HepG2 (cell line): ENCODE results near the gene SEMA3G. TPM values are rescaled to one million over a fixed set of nuclear protein-coding genes. Genes with fewer than 3 reads are reported as not detected.

Experiments used
- BCL6 ChIP-seq: IDR thresholded peaks from 2 replicates; pipeline ENCODE4 v1.6.1; 2016; ENCODE audit warnings: missing genetic modification reagents, missing compliant biosample characterization
- HHEX ChIP-seq: IDR thresholded peaks from 2 replicates; pipeline ENCODE4 v1.6.1; 2016; ENCODE audit warnings: control low read depth
- HOXA9 ChIP-seq: sonication (generic); formaldehyde crosslinking; IDR thresholded peaks from 2 replicates; pipeline ENCODE4 v1.8.1; 2022; ENCODE audit warnings: missing genetic modification reagents, mild to moderate bottlenecking, moderate library complexity, borderline replicate concordance
- JUNB ChIP-seq: sonication (generic); formaldehyde crosslinking; IDR thresholded peaks from 2 replicates; pipeline ENCODE4 v1.8.0; 2022; ENCODE audit warnings: missing genetic modification reagents, mild to moderate bottlenecking, borderline replicate concordance
- NFATC3 ChIP-seq: sonication (generic); formaldehyde crosslinking; IDR thresholded peaks from 2 replicates; pipeline ENCODE4 v1.5.1; 2020; ENCODE audit warnings: mild to moderate bottlenecking, missing genetic modification reagents
- NR3C1 ChIP-seq: sonication (generic); formaldehyde crosslinking; IDR thresholded peaks from 2 replicates; pipeline ENCODE4 v1.4.0; 2020; ENCODE audit warnings: missing genetic modification reagents
- RAD21 ChIP-seq: fragments of 450-650 bp; formaldehyde crosslinking; IDR thresholded peaks from 2 replicates; pipeline ENCODE4 v1.5.0; 2020; ENCODE audit warnings: mild to moderate bottlenecking
- RBM22 ChIP-seq: fragments of 200-400 bp; formaldehyde crosslinking; optimal IDR thresholded peaks from 2 replicates; pipeline ENCODE3; 2017; ENCODE audit warnings: mild to moderate bottlenecking, low read length, moderate library complexity
- ZBTB42 ChIP-seq: sonication (generic); formaldehyde crosslinking; IDR thresholded peaks from 2 replicates; pipeline ENCODE4 v1.5.0; 2020; ENCODE audit warnings: mild to moderate bottlenecking, missing genetic modification reagents
- ZFP36 ChIP-seq: fragments of 150-350 bp; IDR thresholded peaks from 2 replicates; pipeline ENCODE4 v1.6.1; 2018; ENCODE audit warnings: borderline replicate concordance, low read length, low read depth; ENCODE audit not compliant: partially characterized antibody
- ZNF205 ChIP-seq: IDR thresholded peaks from 2 replicates; pipeline ENCODE4 v1.6.1; 2018; ENCODE audit warnings: missing biosample characterization, missing genetic modification reagents
- ZNF232 ChIP-seq: sonication (generic); formaldehyde crosslinking; IDR thresholded peaks from 2 replicates; pipeline ENCODE4 v1.4.0; 2020; ENCODE audit warnings: missing genetic modification reagents, borderline replicate concordance
- ZNF530 ChIP-seq: sonication (generic); formaldehyde crosslinking; IDR thresholded peaks from 2 replicates; pipeline ENCODE4 v1.5.0; 2020; ENCODE audit warnings: low read depth, mild to moderate bottlenecking, missing genetic modification reagents
- ZNF557 ChIP-seq: sonication (generic); formaldehyde crosslinking; IDR thresholded peaks from 2 replicates; pipeline ENCODE4 v1.4.0; 2020; ENCODE audit warnings: missing genetic modification reagents
- polyA plus RNA-seq, 8 experiments: library from polyadenylated mRNA; depleted of rRNA in 3 of 8; stranded (reverse) in 7 of 8; unstranded in 1 of 8; fragments of >200 nt; fragmentation: Illumina TruSeq in 4 of 8; extraction: Trizol in 4 of 8; gene quantifications; 2 replicates each; pipeline versions ENCODE4 v1.2.1 to v1.2.3, GENCODE V29; 2011 to 2016; ENCODE audit warnings: low read depth in 4 of 8, missing spikeins in 1 of 8, mixed read lengths in 1 of 8; ENCODE audit not compliant: insufficient read depth in 1 of 8
- total RNA-seq, 5 experiments: library from RNA; depleted of rRNA; stranded (reverse); fragments of >200 nt; fragmentation: Illumina TruSeq; extraction: Trizol; gene quantifications; 2 replicates each; pipeline ENCODE4 v1.2.3, GENCODE V29; 2016; ENCODE audit warnings: low read depth in 1 of 5
- TF ChIP-seq, protein P1 (sequence below): sonication (generic); formaldehyde crosslinking; conservative IDR thresholded peaks from 2 replicates; pipeline ENCODE4 v1.8.0; 2022; ENCODE audit warnings: mild to moderate bottlenecking, moderate library complexity, missing genetic modification reagents
- TF ChIP-seq, protein P2 (sequence below): sonication (generic); formaldehyde crosslinking; IDR thresholded peaks from 2 replicates; pipeline ENCODE4 v1.5.0; 2020; ENCODE audit warnings: mild to moderate bottlenecking, missing genetic modification reagents, borderline replicate concordance
- TF ChIP-seq, protein P3 (sequence below): sonication (generic); formaldehyde crosslinking; IDR thresholded peaks from 2 replicates; pipeline ENCODE4 v1.4.0; 2020; ENCODE audit warnings: missing genetic modification reagents, borderline replicate concordance

SEMA3G gene
- total and polyA plus RNA-seq, 2 of the 13 experiments (the other 11 are each of a cell fraction or from before 2014, with no cell fraction given), result 6.1 to 8.3 TPM

DNA sequence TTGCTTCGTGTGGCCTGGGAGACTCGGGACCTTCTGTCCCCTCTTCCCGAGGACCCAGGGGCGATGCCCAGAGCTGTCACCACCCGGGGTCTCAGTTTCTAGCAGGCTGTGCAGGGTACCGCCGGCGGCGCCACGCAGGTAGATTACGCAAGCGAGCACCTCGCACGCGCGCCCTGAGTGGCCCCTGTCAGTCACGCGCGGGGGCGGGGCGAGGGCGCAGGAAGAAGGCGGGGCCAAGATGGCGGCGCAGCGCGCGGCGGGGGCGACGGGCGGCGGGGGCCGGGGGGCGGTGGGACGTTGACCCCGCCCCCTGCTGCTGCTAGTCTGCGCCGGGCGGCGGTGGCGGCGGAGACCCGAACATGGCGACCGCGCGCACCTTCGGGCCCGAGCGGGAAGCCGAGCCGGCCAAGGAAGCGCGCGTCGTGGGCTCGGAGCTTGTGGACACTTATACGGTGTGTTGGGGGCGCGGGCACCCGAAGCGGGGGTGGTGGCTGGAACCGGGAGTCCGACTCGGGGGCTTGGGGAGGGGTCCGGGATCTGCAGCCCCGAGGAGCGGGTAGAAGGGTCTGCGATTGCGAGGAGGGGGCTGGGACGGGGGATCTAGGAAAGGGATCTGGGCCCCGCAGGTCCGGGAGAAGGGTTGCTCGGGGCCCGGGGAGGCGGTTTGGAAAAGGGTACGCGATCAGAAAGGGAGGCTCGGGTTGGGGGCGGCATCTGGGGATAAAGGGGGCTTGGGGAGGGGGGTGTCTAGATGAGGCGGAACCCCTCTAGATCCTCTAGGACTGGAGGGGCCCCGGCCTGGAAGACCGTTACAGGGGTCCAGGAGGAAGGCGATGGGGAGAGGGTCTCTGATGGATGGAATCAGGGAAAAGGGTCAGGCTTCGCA is 10.6 kb upstream of the SEMA3G start, which contains the start of gene NISCH (continued):
- TF ChIP-seq BCL6 (CRISPR knock-in tag) (0 out of 2 replicates have a peak, but pooled peaks have one; percentile 51), ZNF530 (CRISPR knock-in tag) (no peak), ZNF205 (CRISPR knock-in tag) (no peak), HHEX (CRISPR knock-in tag) (no peak), RAD21 (CRISPR knock-in tag) (no peak), HOXA9 (no peak), NFATC3 (CRISPR knock-in tag) (no peak), ZBTB42 (0 out of 2 replicates have a peak, but pooled peaks have one; percentile 54), RBM22 (no peak), NR3C1 (CRISPR knock-in tag) (no peak), ZFP36 (no peak), ZNF232 (CRISPR knock-in tag) (no peak), JUNB (CRISPR knock-in tag) (no peak), ZNF557 (CRISPR knock-in tag) (no peak)
- TF ChIP-seq, protein P1, sequence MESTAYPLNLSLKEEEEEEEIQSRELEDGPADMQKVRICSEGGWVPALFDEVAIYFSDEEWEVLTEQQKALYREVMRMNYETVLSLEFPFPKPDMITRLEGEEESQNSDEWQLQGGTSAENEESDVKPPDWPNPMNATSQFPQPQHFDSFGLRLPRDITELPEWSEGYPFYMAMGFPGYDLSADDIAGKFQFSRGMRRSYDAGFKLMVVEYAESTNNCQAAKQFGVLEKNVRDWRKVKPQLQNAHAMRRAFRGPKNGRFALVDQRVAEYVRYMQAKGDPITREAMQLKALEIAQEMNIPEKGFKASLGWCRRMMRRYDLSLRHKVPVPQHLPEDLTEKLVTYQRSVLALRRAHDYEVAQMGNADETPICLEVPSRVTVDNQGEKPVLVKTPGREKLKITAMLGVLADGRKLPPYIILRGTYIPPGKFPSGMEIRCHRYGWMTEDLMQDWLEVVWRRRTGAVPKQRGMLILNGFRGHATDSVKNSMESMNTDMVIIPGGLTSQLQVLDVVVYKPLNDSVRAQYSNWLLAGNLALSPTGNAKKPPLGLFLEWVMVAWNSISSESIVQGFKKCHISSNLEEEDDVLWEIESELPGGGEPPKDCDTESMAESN (CRISPR knock-in tag), result peak; percentile 87; the same call in 1 of the 2 replicates
- TF ChIP-seq, protein P2, sequence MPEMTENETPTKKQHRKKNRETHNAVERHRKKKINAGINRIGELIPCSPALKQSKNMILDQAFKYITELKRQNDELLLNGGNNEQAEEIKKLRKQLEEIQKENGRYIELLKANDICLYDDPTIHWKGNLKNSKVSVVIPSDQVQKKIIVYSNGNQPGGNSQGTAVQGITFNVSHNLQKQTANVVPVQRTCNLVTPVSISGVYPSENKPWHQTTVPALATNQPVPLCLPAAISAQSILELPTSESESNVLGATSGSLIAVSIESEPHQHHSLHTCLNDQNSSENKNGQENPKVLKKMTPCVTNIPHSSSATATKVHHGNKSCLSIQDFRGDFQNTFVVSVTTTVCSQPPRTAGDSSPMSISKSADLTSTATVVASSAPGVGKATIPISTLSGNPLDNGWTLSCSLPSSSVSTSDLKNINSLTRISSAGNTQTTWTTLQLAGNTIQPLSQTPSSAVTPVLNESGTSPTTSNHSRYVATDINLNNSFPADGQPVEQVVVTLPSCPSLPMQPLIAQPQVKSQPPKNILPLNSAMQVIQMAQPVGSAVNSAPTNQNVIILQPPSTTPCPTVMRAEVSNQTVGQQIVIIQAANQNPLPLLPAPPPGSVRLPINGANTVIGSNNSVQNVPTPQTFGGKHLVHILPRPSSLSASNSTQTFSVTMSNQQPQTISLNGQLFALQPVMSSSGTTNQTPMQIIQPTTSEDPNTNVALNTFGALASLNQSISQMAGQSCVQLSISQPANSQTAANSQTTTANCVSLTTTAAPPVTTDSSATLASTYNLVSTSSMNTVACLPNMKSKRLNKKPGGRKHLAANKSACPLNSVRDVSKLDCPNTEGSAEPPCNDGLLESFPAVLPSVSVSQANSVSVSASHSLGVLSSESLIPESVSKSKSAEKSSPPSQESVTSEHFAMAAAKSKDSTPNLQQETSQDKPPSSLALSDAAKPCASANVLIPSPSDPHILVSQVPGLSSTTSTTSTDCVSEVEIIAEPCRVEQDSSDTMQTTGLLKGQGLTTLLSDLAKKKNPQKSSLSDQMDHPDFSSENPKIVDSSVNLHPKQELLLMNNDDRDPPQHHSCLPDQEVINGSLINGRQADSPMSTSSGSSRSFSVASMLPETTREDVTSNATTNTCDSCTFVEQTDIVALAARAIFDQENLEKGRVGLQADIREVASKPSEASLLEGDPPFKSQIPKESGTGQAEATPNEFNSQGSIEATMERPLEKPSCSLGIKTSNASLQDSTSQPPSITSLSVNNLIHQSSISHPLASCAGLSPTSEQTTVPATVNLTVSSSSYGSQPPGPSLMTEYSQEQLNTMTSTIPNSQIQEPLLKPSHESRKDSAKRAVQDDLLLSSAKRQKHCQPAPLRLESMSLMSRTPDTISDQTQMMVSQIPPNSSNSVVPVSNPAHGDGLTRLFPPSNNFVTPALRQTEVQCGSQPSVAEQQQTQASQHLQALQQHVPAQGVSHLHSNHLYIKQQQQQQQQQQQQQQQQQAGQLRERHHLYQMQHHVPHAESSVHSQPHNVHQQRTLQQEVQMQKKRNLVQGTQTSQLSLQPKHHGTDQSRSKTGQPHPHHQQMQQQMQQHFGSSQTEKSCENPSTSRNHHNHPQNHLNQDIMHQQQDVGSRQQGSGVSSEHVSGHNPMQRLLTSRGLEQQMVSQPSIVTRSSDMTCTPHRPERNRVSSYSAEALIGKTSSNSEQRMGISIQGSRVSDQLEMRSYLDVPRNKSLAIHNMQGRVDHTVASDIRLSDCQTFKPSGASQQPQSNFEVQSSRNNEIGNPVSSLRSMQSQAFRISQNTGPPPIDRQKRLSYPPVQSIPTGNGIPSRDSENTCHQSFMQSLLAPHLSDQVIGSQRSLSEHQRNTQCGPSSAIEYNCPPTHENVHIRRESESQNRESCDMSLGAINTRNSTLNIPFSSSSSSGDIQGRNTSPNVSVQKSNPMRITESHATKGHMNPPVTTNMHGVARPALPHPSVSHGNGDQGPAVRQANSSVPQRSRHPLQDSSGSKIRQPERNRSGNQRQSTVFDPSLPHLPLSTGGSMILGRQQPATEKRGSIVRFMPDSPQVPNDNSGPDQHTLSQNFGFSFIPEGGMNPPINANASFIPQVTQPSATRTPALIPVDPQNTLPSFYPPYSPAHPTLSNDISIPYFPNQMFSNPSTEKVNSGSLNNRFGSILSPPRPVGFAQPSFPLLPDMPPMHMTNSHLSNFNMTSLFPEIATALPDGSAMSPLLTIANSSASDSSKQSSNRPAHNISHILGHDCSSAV (CRISPR knock-in tag), result no peak
- TF ChIP-seq, protein P3, sequence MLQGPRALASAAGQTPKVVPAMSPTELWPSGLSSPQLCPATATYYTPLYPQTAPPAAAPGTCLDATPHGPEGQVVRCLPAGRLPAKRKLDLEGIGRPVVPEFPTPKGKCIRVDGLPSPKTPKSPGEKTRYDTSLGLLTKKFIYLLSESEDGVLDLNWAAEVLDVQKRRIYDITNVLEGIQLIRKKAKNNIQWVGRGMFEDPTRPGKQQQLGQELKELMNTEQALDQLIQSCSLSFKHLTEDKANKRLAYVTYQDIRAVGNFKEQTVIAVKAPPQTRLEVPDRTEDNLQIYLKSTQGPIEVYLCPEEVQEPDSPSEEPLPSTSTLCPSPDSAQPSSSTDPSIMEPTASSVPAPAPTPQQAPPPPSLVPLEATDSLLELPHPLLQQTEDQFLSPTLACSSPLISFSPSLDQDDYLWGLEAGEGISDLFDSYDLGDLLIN, result no peak
